NCI-H1105 (cell line): ENCODE results near the gene IGFALS.

Source experiments
- DNase-seq: peaks from one replicate; lab custom pipeline; 2025; lab: John Stamatoyannopoulos, UW

The IGFALS gene

GRCh38 chr16:1743376-1744337 lies 49.8 kb downstream of the IGFALS start:
- no peak for DNase-seq

GRCh38 chr16:1741553-1742165 lies 51.8 kb downstream of the IGFALS start:
- no peak for DNase-seq

GRCh38 chr16:1740781-1741490 lies 52.6 kb downstream of the IGFALS start:
- DNase-seq, result no peak
